ENCODE results near the gene PPP1R3G. TPM values are rescaled to one million over a fixed set of nuclear protein-coding genes. Genes with fewer than 3 reads are reported as not detected.

Gene PPP1R3G
- total and polyA plus RNA-seq, 2 of the 13 experiments (the other 11 are each of a cell fraction or from before 2014, with no cell fraction given): 1.2 to 1.3 TPM

DNA sequence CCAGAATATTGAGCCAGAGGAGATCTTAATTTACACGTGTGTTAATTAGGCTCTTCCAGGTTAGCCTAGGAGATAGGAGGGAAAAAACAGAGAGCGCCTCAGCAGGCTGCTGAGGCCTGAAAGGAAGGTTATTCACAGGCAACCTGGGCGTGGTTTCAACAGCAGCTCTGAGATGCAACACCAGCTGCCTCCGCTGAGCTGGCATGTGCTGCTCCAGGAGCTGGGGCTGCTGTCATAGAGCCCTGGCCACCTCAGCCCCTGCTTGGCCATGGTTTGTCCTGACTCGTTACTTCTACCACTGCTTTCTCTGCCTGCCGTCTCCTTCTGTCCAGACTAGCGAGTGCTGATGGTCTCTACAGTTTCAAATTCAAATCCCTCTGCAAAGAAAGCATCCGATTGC lies 48.9 kb upstream of the PPP1R3G start (continued):
- TF ChIP-seq SAFB2 (CRISPR knock-in tag; IDR thresholded peaks at IDR 0.05; ENCODE audit: borderline replicate concordance, low read depth) (no peak), SAP130 (CRISPR knock-in tag; IDR thresholded peaks at IDR 0.05; ENCODE audit: low read depth) (peak; percentile 40; the same call in 1 of the 2 replicates), NCOR1 (IDR thresholded peaks at IDR 0.05; ENCODE audit: borderline replicate concordance, low read length) (no peak), ZNF530 (CRISPR knock-in tag; IDR thresholded peaks at IDR 0.05; ENCODE audit: low read depth) (no peak), ZNF292 (CRISPR knock-in tag; IDR thresholded peaks at IDR 0.05; ENCODE audit: borderline replicate concordance, low read depth) (peak; percentile 45; the same call in 1 of the 2 replicates), SALL1 (CRISPR knock-in tag; IDR thresholded peaks at IDR 0.05) (peak; percentile 20; the same call in 1 of the 2 replicates), ARID2 (CRISPR knock-in tag; IDR thresholded peaks at IDR 0.05; ENCODE audit: borderline replicate concordance) (no peak)
- TF ChIP-seq, protein P1, sequence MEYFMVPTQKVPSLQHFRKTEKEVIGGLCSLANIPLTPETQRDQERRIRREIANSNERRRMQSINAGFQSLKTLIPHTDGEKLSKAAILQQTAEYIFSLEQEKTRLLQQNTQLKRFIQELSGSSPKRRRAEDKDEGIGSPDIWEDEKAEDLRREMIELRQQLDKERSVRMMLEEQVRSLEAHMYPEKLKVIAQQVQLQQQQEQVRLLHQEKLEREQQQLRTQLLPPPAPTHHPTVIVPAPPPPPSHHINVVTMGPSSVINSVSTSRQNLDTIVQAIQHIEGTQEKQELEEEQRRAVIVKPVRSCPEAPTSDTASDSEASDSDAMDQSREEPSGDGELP (IDR thresholded peaks at IDR 0.05; ENCODE audit: borderline replicate concordance, low read depth): peak; percentile 37; the same call in 1 of the 2 replicates
- TF ChIP-seq, protein P2, sequence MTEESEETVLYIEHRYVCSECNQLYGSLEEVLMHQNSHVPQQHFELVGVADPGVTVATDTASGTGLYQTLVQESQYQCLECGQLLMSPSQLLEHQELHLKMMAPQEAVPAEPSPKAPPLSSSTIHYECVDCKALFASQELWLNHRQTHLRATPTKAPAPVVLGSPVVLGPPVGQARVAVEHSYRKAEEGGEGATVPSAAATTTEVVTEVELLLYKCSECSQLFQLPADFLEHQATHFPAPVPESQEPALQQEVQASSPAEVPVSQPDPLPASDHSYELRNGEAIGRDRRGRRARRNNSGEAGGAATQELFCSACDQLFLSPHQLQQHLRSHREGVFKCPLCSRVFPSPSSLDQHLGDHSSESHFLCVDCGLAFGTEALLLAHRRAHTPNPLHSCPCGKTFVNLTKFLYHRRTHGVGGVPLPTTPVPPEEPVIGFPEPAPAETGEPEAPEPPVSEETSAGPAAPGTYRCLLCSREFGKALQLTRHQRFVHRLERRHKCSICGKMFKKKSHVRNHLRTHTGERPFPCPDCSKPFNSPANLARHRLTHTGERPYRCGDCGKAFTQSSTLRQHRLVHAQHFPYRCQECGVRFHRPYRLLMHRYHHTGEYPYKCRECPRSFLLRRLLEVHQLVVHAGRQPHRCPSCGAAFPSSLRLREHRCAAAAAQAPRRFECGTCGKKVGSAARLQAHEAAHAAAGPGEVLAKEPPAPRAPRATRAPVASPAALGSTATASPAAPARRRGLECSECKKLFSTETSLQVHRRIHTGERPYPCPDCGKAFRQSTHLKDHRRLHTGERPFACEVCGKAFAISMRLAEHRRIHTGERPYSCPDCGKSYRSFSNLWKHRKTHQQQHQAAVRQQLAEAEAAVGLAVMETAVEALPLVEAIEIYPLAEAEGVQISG (CRISPR knock-in tag; IDR thresholded peaks at IDR 0.05): 0 out of 2 replicates have a peak, but pooled peaks have one; percentile 23
- TF ChIP-seq, protein P3, sequence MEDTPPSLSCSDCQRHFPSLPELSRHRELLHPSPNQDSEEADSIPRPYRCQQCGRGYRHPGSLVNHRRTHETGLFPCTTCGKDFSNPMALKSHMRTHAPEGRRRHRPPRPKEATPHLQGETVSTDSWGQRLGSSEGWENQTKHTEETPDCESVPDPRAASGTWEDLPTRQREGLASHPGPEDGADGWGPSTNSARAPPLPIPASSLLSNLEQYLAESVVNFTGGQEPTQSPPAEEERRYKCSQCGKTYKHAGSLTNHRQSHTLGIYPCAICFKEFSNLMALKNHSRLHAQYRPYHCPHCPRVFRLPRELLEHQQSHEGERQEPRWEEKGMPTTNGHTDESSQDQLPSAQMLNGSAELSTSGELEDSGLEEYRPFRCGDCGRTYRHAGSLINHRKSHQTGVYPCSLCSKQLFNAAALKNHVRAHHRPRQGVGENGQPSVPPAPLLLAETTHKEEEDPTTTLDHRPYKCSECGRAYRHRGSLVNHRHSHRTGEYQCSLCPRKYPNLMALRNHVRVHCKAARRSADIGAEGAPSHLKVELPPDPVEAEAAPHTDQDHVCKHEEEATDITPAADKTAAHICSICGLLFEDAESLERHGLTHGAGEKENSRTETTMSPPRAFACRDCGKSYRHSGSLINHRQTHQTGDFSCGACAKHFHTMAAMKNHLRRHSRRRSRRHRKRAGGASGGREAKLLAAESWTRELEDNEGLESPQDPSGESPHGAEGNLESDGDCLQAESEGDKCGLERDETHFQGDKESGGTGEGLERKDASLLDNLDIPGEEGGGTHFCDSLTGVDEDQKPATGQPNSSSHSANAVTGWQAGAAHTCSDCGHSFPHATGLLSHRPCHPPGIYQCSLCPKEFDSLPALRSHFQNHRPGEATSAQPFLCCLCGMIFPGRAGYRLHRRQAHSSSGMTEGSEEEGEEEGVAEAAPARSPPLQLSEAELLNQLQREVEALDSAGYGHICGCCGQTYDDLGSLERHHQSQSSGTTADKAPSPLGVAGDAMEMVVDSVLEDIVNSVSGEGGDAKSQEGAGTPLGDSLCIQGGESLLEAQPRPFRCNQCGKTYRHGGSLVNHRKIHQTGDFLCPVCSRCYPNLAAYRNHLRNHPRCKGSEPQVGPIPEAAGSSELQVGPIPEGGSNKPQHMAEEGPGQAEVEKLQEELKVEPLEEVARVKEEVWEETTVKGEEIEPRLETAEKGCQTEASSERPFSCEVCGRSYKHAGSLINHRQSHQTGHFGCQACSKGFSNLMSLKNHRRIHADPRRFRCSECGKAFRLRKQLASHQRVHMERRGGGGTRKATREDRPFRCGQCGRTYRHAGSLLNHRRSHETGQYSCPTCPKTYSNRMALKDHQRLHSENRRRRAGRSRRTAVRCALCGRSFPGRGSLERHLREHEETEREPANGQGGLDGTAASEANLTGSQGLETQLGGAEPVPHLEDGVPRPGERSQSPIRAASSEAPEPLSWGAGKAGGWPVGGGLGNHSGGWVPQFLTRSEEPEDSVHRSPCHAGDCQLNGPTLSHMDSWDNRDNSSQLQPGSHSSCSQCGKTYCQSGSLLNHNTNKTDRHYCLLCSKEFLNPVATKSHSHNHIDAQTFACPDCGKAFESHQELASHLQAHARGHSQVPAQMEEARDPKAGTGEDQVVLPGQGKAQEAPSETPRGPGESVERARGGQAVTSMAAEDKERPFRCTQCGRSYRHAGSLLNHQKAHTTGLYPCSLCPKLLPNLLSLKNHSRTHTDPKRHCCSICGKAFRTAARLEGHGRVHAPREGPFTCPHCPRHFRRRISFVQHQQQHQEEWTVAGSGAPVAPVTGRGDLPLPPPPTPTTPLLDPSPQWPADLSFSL (CRISPR knock-in tag; IDR thresholded peaks at IDR 0.05): no peak
- TF ChIP-seq, protein P4, sequence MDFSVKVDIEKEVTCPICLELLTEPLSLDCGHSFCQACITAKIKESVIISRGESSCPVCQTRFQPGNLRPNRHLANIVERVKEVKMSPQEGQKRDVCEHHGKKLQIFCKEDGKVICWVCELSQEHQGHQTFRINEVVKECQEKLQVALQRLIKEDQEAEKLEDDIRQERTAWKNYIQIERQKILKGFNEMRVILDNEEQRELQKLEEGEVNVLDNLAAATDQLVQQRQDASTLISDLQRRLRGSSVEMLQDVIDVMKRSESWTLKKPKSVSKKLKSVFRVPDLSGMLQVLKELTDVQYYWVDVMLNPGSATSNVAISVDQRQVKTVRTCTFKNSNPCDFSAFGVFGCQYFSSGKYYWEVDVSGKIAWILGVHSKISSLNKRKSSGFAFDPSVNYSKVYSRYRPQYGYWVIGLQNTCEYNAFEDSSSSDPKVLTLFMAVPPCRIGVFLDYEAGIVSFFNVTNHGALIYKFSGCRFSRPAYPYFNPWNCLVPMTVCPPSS (IDR thresholded peaks at IDR 0.05): no peak
